Effector memory CD8-positive, alpha-beta T cell (primary cell): ENCODE measurements around the gene POPDC2.

Source experiments
- ATAC-seq: fragments of 150-1000 bp; cut with Tn5 transposase; replicated peaks from 2 replicates; pipeline ENCODE4 v1.10.0; 2021; ENCODE audit warnings: mild to moderate bottlenecking, moderate library complexity
- DNase-seq, 3 experiments: peaks; one replicate each; pipeline ENCODE4 v3.0.0; 2021
- H3K27ac Mint-ChIP-seq, 2 donors: one replicate each; pipeline ENCODE4 v1.8.0; 2022; ENCODE audit warnings: mild to moderate bottlenecking in 2 of 2, mixed read lengths in 2 of 2, moderate library complexity in 2 of 2
- H3K27me3 Mint-ChIP-seq, 2 donors: one replicate each; pipeline ENCODE4 v1.8.0; 2022; ENCODE audit warnings: mixed read lengths in 2 of 2
- H3K36me3 Mint-ChIP-seq: one replicate; pipeline ENCODE4 v1.8.0; 2022; ENCODE audit warnings: mild to moderate bottlenecking, moderate library complexity, mixed read lengths; ENCODE audit not compliant: insufficient read depth
- H3K4me1 Mint-ChIP-seq, 2 donors: one replicate each; pipeline ENCODE4 v1.8.0; 2022; ENCODE audit warnings: low read depth in 2 of 2, mixed read lengths in 2 of 2
- H3K4me3 Mint-ChIP-seq, 2 donors: one replicate each; pipeline ENCODE4 v1.8.0; 2022; ENCODE audit warnings: mild to moderate bottlenecking in 2 of 2, mixed read lengths in 2 of 2, moderate library complexity in 2 of 2
- H3K9me3 Mint-ChIP-seq, 2 donors: one replicate each; pipeline ENCODE4 v1.8.0; 2022; ENCODE audit warnings: mixed read lengths in 2 of 2

POPDC2 gene

GRCh38 chr3:119628816-119629445 is 31.5 kb downstream of the POPDC2 start:
- DNase-seq, result no peak
- H3K9me3 Mint-ChIP-seq, result no peaks in the 10 kb centered on the region
- H3K4me3 Mint-ChIP-seq, result no peak overlapping the region
- peak; percentile 51 for ATAC-seq
- H3K36me3 Mint-ChIP-seq, result no peaks in the 10 kb centered on the region
- H3K4me1 Mint-ChIP-seq, result peaks cover 6 to 13% of the 10 kb centered on the region in 2 donors
- peaks cover 10 to 52% of the 10 kb centered on the region in 2 donors for H3K27me3 Mint-ChIP-seq
- H3K27ac Mint-ChIP-seq, result no peak overlapping the region

GRCh38 chr3:119628390-119628789 is 32.0 kb downstream of the POPDC2 start:
- ATAC-seq (peak; percentile 64), DNase-seq (no peak)
- Mint-ChIP-seq H3K27me3 (peaks cover 10 to 52% of the 10 kb centered on the region in 2 donors), H3K36me3 (no peaks in the 10 kb centered on the region), H3K4me1 (peaks cover 6 to 13% of the 10 kb centered on the region in 2 donors), H3K9me3 (no peaks in the 10 kb centered on the region), H3K27ac (no peak overlapping the region), H3K4me3 (no peak overlapping the region)

DNA sequence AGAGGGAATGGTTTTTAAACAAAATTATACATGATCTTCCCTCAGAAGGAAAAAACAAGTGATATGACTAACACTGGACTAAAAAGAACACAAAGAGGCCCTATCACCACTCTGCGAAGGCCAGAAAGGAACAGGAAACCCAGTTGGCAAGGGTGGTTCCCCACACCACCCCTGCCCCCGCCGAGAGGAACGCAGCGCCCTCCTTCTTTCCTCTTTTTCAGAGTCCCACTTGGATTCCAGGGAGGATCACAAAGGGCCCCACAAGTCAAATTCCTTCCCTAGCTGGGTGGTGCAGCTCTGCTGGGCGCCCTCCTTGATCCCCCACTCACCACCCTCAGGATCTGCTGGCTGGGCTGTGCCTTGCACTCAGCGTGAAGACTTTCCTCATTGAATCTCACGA is 32.9 kb downstream of the POPDC2 start:
- Mint-ChIP-seq H3K9me3 (no peaks in the 10 kb centered on the region), H3K4me3 (peak overlapping the region; percentile 50 to 60), H3K36me3 (no peaks in the 10 kb centered on the region), H3K4me1 (peaks cover 6 to 13% of the 10 kb centered on the region in 2 donors), H3K27me3 (peaks cover 10 to 47% of the 10 kb centered on the region in 2 donors), H3K27ac (peak overlapping the region in 1 of 2 donors; percentile 58)
- ATAC-seq, result peak; percentile 60
- no peak for DNase-seq

DNA sequence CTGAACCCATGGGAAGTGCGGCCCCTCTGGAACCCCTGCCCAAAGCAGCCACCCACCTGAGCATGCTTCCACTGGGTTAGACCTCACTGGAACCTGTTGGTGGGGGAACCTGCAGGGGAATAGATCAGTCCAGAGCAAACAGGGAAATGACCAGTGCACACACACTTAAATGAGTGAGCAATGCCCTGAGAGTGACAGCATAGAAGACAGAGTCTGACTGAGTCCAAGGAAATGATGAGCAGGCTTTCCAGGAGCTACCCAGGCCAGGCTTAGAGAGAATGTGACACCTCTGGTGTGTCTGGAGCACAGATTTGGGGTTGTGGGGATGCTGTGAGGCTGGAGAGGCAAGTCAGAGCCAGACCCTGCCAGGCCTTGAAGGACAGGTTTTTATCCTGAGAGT is 34.2 kb downstream of the POPDC2 start:
- Mint-ChIP-seq H3K9me3 (no peaks in the 10 kb centered on the region), H3K36me3 (no peaks in the 10 kb centered on the region), H3K4me3 (no peak overlapping the region), H3K27me3 (peaks cover 10 to 42% of the 10 kb centered on the region in 2 donors), H3K27ac (no peak overlapping the region), H3K4me1 (peaks cover 6 to 13% of the 10 kb centered on the region in 2 donors)
- no peak for ATAC-seq
- no peak for DNase-seq

DNA sequence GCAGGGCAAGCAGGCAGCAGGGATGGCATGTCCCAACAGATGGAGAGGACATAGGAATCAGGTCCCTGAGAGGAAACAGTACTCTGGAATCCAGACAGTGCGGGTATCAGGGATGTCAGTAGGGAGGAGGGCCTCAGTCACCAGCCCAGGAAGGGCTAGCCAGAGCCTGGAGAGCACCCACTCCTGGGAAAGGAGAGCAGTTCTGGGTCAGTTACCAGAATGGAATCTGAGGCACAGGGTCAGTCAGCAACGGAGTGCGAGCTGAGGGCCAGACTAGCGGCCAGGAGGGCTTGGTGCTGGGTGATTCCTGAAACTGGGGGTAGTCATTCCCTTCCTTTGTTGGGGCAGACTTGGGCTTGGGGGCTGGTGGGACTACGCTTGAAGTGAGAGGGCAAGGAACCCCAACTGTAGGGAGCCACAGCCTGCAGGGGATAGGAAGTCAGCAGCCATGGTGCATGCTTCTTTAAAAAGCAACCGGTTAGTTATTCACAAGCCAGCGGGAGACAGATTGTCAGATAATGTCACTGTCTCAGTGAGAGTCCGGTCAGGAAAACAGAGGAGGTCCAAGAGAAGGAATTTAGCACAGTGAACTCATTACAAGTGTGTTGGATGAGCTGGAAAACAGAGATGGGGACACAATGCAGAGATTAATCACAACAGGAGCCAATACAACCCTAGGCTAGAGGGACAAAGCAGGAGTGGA is 34.8 kb downstream of the POPDC2 start:
- ATAC-seq (no peak), DNase-seq (no peak)
- no peaks in the 10 kb centered on the region for H3K36me3 Mint-ChIP-seq
- H3K27ac Mint-ChIP-seq, result no peak overlapping the region
- H3K27me3 Mint-ChIP-seq, result peaks cover 10 to 48% of the 10 kb centered on the region in 2 donors
- peaks cover 6 to 13% of the 10 kb centered on the region in 2 donors for H3K4me1 Mint-ChIP-seq
- no peaks in the 10 kb centered on the region for H3K9me3 Mint-ChIP-seq
- H3K4me3 Mint-ChIP-seq, result no peak overlapping the region

GRCh38 chr3:119624002-119624720 is 36.2 kb downstream of the POPDC2 start:
- ATAC-seq (no peak), DNase-seq (no peak)
- H3K27ac Mint-ChIP-seq, result no peak overlapping the region
- H3K9me3 Mint-ChIP-seq, result no peaks in the 10 kb centered on the region
- peaks cover 10 to 55% of the 10 kb centered on the region in 2 donors for H3K27me3 Mint-ChIP-seq
- H3K4me1 Mint-ChIP-seq, result peaks cover 6 to 13% of the 10 kb centered on the region in 2 donors
- no peaks in the 10 kb centered on the region for H3K36me3 Mint-ChIP-seq
- H3K4me3 Mint-ChIP-seq, result no peak overlapping the region

GRCh38 chr3:119620899-119621298 is 39.5 kb downstream of the POPDC2 start:
- Mint-ChIP-seq H3K27me3 (peaks cover 24 to 50% of the 10 kb centered on the region in 2 donors), H3K27ac (no peak overlapping the region), H3K4me1 (no peaks in the 10 kb centered on the region), H3K4me3 (no peak overlapping the region), H3K36me3 (no peaks in the 10 kb centered on the region), H3K9me3 (no peaks in the 10 kb centered on the region)
- ATAC-seq (no peak), DNase-seq (no peak)

- Mint-ChIP-seq H3K36me3 (no peaks in the 10 kb centered on the region), H3K4me3 (no peak overlapping the region), H3K9me3 (no peaks in the 10 kb centered on the region), H3K27me3 (peaks cover 14 to 38% of the 10 kb centered on the region in 2 donors), H3K4me1 (no peaks in the 10 kb centered on the region), H3K27ac (no peak overlapping the region)
- DNase-seq (no peak), ATAC-seq (no peak)
Observed at GRCh38 chr3:119619094-119619493, 41.3 kb downstream of the POPDC2 start.

DNA sequence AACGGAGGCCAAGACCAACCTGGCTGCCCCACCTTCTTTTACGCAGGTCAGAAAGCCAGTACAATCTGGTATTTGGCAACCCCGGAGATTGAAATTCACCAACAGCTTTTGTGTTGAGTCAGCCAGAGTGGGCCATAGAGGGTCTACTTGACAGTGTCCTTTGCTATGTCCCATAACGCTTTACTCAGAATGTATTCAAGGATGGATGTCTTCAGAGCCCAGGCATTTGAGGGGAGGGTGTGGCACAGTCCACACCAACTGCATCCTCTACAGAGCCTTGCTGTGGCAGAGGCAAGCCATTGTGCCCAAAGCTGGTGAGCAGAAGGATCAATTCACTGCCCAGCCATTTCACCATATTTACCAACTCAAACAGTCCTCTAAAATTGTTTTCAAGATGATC is 44.3 kb downstream of the POPDC2 start:
- ATAC-seq (no peak), DNase-seq (no peak)
- Mint-ChIP-seq H3K27me3 (peaks cover 14 to 37% of the 10 kb centered on the region in 2 donors), H3K4me3 (no peak overlapping the region), H3K36me3 (no peaks in the 10 kb centered on the region), H3K4me1 (no peaks in the 10 kb centered on the region), H3K9me3 (no peaks in the 10 kb centered on the region), H3K27ac (no peak overlapping the region)

DNA sequence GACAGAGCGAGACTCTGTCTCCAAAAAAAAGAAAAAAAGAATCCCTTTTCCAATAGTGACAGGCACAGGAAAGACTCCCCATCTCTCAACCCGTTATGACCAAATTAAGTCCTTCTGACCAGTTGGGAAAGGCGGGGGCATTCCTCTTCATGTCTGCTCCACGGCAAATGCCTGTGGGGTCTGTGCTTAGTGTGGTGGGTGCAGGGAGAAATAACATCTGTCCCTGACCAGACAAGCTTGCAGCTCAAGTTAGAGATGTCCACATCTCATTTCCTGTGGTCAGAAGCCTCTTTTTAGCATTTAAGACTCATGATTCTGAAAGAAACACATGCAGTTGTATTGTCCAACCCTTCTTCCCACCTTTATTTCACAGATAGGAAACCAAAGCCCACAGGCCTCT is 46.5 kb downstream of the POPDC2 start:
- Mint-ChIP-seq H3K9me3 (no peaks in the 10 kb centered on the region), H3K36me3 (no peaks in the 10 kb centered on the region)
- no peak for DNase-seq

DNA sequence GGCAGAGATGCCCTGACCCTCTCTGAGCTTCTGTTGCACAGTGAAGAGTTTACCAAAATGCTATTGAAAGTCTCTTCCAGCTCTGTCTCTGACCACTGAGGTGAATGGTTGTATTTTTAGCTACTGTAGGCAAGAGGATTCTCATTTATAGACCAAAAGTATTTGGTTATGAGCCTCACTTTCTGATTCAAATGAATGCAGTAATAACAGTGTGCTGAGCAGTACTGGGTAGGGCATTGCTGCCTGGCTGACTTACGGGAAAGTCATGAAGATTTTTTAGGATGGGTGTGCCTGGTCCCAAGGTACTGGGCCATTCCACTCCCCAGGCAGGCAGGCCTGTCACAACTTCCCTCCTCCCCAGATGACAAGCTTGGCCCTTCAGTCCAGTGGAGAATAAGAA is 47.2 kb downstream of the POPDC2 start:
- no peaks in the 10 kb centered on the region for H3K36me3 Mint-ChIP-seq
- DNase-seq, result no peak
- no peaks in the 10 kb centered on the region for H3K9me3 Mint-ChIP-seq
- peaks cover 21 to 22% of the 10 kb centered on the region in 2 donors for H3K27me3 Mint-ChIP-seq
- no peak for ATAC-seq
- no peak overlapping the region for H3K4me3 Mint-ChIP-seq
- H3K27ac Mint-ChIP-seq, result no peak overlapping the region
- H3K4me1 Mint-ChIP-seq, result no peaks in the 10 kb centered on the region

More for the DNA sequence above, 46.5 kb downstream of the POPDC2 start:
- no peak for ATAC-seq
- Mint-ChIP-seq H3K27ac (no peak overlapping the region), H3K27me3 (peaks cover 21 to 23% of the 10 kb centered on the region in 2 donors), H3K4me3 (no peak overlapping the region), H3K4me1 (no peaks in the 10 kb centered on the region)

GRCh38 chr3:119611664-119612063 is 48.7 kb downstream of the POPDC2 start:
- no peak for DNase-seq
- H3K4me3 Mint-ChIP-seq, result no peak overlapping the region
- no peaks in the 10 kb centered on the region for H3K4me1 Mint-ChIP-seq

GRCh38 chr3:119609301-119609700 is 51.1 kb downstream of the POPDC2 start:
- Mint-ChIP-seq H3K4me1 (no peaks in the 10 kb centered on the region), H3K4me3 (no peak overlapping the region), H3K36me3 (no peaks in the 10 kb centered on the region), H3K27me3 (peaks cover 12 to 14% of the 10 kb centered on the region in 2 donors), H3K27ac (no peak overlapping the region), H3K9me3 (no peaks in the 10 kb centered on the region)
- ATAC-seq (no peak), DNase-seq (no peak)

More at GRCh38 chr3:119611664-119612063, 48.7 kb downstream of the POPDC2 start:
- Mint-ChIP-seq H3K27ac (no peak overlapping the region), H3K9me3 (no peaks in the 10 kb centered on the region), H3K27me3 (peaks cover 13 to 14% of the 10 kb centered on the region in 2 donors), H3K36me3 (no peaks in the 10 kb centered on the region)
- ATAC-seq, result no peak
